HepG2 (cell line): ENCODE results near the gene MPC1L. TPM values are rescaled to one million over a fixed set of nuclear protein-coding genes. Genes with fewer than 3 reads are reported as not detected.

ENCODE experiments used
- HES4 ChIP-seq: sonication (generic); formaldehyde crosslinking; IDR thresholded peaks from 2 replicates; pipeline ENCODE4 v1.9.0; 2021; ENCODE audit warnings: mild to moderate bottlenecking, missing genetic modification reagents, borderline replicate concordance
- HOXA3 ChIP-seq: sonication (generic); formaldehyde crosslinking; IDR thresholded peaks from 2 replicates; pipeline ENCODE4 v1.5.0; 2020; ENCODE audit warnings: missing genetic modification reagents
- KMT2A ChIP-seq: sonication (generic); formaldehyde crosslinking; IDR thresholded peaks from 2 replicates; pipeline ENCODE4 v1.4.0; 2020; ENCODE audit warnings: missing genetic modification reagents
- NFKBIZ ChIP-seq: IDR thresholded peaks from 2 replicates; pipeline ENCODE4 v1.6.1; 2018; ENCODE audit warnings: missing genetic modification reagents, missing compliant biosample characterization
- PHF5A ChIP-seq: IDR thresholded peaks from one replicate; pipeline ENCODE4 v1.6.1; 2018; ENCODE audit warnings: low read depth, missing genetic modification reagents; ENCODE audit not compliant: unreplicated experiment
- RBFOX2 ChIP-seq: fragments of 200-400 bp; formaldehyde crosslinking; IDR thresholded peaks from 2 replicates; pipeline ENCODE4 v1.6.1; 2017; ENCODE audit warnings: low read depth, mild to moderate bottlenecking, low read length
- SOX13 ChIP-seq, 3 experiments: fragments of 450-650 bp in 1 of 3; sonication (generic) in 1 of 3; formaldehyde crosslinking in 1 of 3; IDR thresholded peaks in 2 of 3; conservative IDR thresholded peaks in 1 of 3; 2 replicates each; pipeline versions ENCODE4 v1.5.0 to v1.6.1; 2016 to 2020; ENCODE audit warnings: antibody characterized with exemption in 1 of 3, mild to moderate bottlenecking in 1 of 3, missing compliant biosample characterization in 1 of 3, missing genetic modification reagents in 1 of 3, moderate library complexity in 1 of 3
- ZBTB42 ChIP-seq: sonication (generic); formaldehyde crosslinking; IDR thresholded peaks from 2 replicates; pipeline ENCODE4 v1.5.0; 2020; ENCODE audit warnings: mild to moderate bottlenecking, missing genetic modification reagents
- polyA plus RNA-seq, 8 experiments: library from polyadenylated mRNA; depleted of rRNA in 3 of 8; stranded (reverse) in 7 of 8; unstranded in 1 of 8; fragments of >200 nt; fragmentation: Illumina TruSeq in 4 of 8; extraction: Trizol in 4 of 8; gene quantifications; 2 replicates each; pipeline versions ENCODE4 v1.2.1 to v1.2.3, GENCODE V29; 2011 to 2016; ENCODE audit warnings: low read depth in 4 of 8, missing spikeins in 1 of 8, mixed read lengths in 1 of 8; ENCODE audit not compliant: insufficient read depth in 1 of 8
- total RNA-seq, 5 experiments: library from RNA; depleted of rRNA; stranded (reverse); fragments of >200 nt; fragmentation: Illumina TruSeq; extraction: Trizol; gene quantifications; 2 replicates each; pipeline ENCODE4 v1.2.3, GENCODE V29; 2016; ENCODE audit warnings: low read depth in 1 of 5
- TF ChIP-seq, protein P1 (sequence below): sonication (generic); formaldehyde crosslinking; IDR thresholded peaks from 2 replicates; pipeline ENCODE4 v1.9.0; 2021; ENCODE audit warnings: mild to moderate bottlenecking, missing genetic modification reagents
- TF ChIP-seq, protein P2 (sequence below), 2 experiments: sonication (generic) in 1 of 2; formaldehyde crosslinking in 1 of 2; IDR thresholded peaks; 2 replicates each; pipeline versions ENCODE4 v1.4.0 to v1.6.1; 2018 to 2020; ENCODE audit warnings: missing genetic modification reagents in 2 of 2, borderline replicate concordance in 1 of 2, low read depth in 1 of 2, mild to moderate bottlenecking in 1 of 2, missing biosample characterization in 1 of 2

Gene MPC1L
- total and polyA plus RNA-seq, 2 of the 13 experiments (the other 11 are each of a cell fraction or from before 2014, with no cell fraction given) = not detected

DNA sequence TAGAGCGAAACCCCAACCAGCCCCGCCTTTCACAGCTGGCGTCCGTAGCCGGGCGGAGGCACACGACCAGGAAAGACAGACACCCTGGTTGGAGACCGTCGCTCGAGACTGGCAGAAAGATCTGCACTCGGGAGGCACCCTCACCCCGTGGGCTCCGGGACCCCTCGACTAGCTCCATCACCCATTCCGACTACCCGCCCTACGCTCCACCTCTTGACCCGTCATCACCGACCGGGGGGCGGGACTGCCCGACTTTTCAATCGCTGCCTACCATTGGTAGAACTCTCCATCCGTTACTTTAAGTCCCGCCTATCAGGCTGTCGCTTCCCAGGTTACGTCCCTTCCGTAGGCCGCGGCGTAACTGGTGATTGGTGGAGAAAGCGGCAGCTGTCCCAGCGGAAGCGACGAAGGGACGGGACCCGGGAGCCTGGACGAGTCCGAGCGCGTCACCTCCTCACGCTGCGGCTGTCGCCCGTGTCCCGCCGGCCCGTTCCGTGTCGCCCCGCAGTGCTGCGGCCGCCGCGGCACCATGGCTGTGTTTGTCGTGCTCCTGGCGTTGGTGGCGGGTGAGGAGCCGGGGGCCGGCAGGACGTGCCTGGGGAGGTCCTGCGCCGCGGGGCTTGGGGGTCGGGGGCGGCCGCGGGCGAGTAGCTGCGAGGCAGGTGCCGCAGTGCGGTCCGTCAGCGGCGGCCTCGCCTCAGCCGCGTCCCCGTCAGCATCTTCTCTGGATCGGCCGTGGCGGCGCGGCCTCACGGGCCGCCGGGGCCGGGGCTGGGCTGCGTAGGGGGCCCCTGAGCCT lies 42.5 kb upstream of the MPC1L start, which contains the start of gene ATP6AP2 (continued):
- peak; percentile 79; the same call in 1 of the 2 replicates for TF ChIP-seq KMT2A (CRISPR knock-in tag)
- TF ChIP-seq, protein P1, sequence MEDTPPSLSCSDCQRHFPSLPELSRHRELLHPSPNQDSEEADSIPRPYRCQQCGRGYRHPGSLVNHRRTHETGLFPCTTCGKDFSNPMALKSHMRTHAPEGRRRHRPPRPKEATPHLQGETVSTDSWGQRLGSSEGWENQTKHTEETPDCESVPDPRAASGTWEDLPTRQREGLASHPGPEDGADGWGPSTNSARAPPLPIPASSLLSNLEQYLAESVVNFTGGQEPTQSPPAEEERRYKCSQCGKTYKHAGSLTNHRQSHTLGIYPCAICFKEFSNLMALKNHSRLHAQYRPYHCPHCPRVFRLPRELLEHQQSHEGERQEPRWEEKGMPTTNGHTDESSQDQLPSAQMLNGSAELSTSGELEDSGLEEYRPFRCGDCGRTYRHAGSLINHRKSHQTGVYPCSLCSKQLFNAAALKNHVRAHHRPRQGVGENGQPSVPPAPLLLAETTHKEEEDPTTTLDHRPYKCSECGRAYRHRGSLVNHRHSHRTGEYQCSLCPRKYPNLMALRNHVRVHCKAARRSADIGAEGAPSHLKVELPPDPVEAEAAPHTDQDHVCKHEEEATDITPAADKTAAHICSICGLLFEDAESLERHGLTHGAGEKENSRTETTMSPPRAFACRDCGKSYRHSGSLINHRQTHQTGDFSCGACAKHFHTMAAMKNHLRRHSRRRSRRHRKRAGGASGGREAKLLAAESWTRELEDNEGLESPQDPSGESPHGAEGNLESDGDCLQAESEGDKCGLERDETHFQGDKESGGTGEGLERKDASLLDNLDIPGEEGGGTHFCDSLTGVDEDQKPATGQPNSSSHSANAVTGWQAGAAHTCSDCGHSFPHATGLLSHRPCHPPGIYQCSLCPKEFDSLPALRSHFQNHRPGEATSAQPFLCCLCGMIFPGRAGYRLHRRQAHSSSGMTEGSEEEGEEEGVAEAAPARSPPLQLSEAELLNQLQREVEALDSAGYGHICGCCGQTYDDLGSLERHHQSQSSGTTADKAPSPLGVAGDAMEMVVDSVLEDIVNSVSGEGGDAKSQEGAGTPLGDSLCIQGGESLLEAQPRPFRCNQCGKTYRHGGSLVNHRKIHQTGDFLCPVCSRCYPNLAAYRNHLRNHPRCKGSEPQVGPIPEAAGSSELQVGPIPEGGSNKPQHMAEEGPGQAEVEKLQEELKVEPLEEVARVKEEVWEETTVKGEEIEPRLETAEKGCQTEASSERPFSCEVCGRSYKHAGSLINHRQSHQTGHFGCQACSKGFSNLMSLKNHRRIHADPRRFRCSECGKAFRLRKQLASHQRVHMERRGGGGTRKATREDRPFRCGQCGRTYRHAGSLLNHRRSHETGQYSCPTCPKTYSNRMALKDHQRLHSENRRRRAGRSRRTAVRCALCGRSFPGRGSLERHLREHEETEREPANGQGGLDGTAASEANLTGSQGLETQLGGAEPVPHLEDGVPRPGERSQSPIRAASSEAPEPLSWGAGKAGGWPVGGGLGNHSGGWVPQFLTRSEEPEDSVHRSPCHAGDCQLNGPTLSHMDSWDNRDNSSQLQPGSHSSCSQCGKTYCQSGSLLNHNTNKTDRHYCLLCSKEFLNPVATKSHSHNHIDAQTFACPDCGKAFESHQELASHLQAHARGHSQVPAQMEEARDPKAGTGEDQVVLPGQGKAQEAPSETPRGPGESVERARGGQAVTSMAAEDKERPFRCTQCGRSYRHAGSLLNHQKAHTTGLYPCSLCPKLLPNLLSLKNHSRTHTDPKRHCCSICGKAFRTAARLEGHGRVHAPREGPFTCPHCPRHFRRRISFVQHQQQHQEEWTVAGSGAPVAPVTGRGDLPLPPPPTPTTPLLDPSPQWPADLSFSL = no peak
- no peak for TF ChIP-seq ZBTB42 (CRISPR knock-in tag)
- TF ChIP-seq SOX13 (IDR thresholded peaks at IDR 0.05) = no peak
- no peak for TF ChIP-seq SOX13 (CRISPR knock-in tag; conservative IDR thresholded peaks at IDR 0.05 in 1 of 2, IDR thresholded peaks at IDR 0.05 in 1 of 2)
- TF ChIP-seq RBFOX2 = peak; percentile 79
- TF ChIP-seq HES4 = 0 out of 2 replicates have a peak, but pooled peaks have one; percentile 37
- no peak for TF ChIP-seq PHF5A (CRISPR knock-in tag)
- TF ChIP-seq HOXA3 (CRISPR knock-in tag) = peak; percentile 57; the same call in 1 of the 2 replicates
- no peak for TF ChIP-seq NFKBIZ (CRISPR knock-in tag)
- TF ChIP-seq, protein P2, sequence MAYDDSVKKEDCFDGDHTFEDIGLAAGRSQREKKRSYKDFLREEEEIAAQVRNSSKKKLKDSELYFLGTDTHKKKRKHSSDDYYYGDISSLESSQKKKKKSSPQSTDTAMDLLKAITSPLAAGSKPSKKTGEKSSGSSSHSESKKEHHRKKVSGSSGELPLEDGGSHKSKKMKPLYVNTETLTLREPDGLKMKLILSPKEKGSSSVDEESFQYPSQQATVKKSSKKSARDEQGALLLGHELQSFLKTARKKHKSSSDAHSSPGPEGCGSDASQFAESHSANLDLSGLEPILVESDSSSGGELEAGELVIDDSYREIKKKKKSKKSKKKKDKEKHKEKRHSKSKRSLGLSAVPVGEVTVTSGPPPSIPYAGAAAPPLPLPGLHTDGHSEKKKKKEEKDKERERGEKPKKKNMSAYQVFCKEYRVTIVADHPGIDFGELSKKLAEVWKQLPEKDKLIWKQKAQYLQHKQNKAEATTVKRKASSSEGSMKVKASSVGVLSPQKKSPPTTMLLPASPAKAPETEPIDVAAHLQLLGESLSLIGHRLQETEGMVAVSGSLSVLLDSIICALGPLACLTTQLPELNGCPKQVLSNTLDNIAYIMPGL (CRISPR knock-in tag; IDR thresholded peaks at IDR 0.05; ENCODE audit: borderline replicate concordance in 1 of 2, low read depth in 1 of 2) = peak; percentile 11 to 71; a peak in 2 of 4 replicates
